IgD-negative memory B cell (primary cell): ENCODE data around the gene PLPPR1. TPM values are rescaled to one million over a fixed set of nuclear protein-coding genes. Genes with fewer than 3 reads are reported as not detected.

Source experiments
- H3K27ac Mint-ChIP-seq, 3 donors: one replicate each; pipeline ENCODE4 v1.8.0; 2020 to 2022; ENCODE audit warnings: mild to moderate bottlenecking in 3 of 3, mixed read lengths in 3 of 3, moderate library complexity in 1 of 3
- H3K27me3 Mint-ChIP-seq: one replicate; pipeline ENCODE4 v1.8.0; 2021; ENCODE audit warnings: mixed read lengths
- H3K36me3 Mint-ChIP-seq: one replicate; pipeline ENCODE4 v1.8.0; 2020; ENCODE audit warnings: mild to moderate bottlenecking, mixed read lengths
- H3K4me1 Mint-ChIP-seq, 3 donors: one replicate each; pipeline ENCODE4 v1.8.0; 2020 to 2022; ENCODE audit warnings: mixed read lengths in 3 of 3, mild to moderate bottlenecking in 1 of 3
- H3K4me3 Mint-ChIP-seq, 4 donors: one replicate each; pipeline ENCODE4 v1.8.0; 2020 to 2022; ENCODE audit warnings: mild to moderate bottlenecking in 4 of 4, mixed read lengths in 4 of 4, moderate library complexity in 3 of 4
- H3K9me3 Mint-ChIP-seq, 3 donors: one replicate each; pipeline ENCODE4 v1.8.0; 2020 to 2021; ENCODE audit warnings: mixed read lengths in 3 of 3, mild to moderate bottlenecking in 1 of 3
- polyA plus RNA-seq: library from polyadenylated mRNA; unstranded; fragments of 300-500 nt; fragmentation: Illumina TruSeq; gene quantifications from one replicate; pipeline ENCODE4 v1.2.3, GENCODE V29; 2021

PLPPR1 gene
- polyA plus RNA-seq = not detected

DNA sequence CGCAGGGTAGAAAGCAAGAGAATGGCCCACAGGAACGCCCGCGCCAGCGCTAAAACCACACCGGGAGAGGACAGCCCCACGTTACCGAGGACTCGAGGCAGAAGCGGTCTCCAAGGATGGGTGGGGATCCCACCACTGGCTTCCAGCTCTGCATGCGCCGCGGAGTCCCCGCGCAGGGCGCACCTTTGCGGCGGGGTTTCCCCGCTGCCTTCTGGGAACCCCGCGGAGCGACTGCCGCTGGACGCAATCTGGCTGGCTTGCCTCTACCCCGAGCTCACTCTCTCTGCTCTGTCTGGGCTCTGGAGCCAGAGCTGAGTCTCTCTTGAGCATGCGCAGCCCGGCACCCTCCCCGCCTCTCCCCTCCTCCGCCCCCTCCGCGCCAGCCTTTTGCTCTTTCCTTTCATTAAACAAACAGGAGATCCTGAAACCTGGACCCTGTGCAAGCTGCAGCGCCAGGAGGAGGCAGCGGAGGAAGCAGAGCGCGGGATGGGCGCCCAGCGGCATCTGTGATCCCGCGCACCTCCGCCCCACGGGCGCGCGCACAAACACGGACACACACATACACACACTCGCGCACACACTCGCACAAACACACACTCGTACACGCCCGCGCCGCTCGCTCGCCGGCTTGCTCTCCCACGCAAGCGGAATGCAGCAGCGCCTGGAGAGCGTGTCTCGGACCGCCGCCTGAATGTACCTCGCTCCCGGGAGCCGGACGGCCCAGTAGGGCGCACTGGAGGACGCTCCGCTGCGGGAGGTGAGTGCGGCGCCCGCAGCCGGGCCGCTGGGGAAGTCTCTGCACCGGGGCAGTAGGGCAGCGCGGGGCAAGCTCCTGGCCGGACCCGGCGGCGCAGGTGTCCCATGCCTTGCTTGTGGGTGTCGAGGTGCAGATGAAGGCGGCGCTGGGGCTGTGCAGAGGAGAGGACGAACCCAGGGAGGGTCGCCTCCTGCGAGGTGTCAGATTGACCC lies at the start of gene PLPPR1:
PLPPR1 (plus strand) TSS at position 382 of the 969 bp plus-strand sequence.
- Mint-ChIP-seq H3K27ac (no peak within 1 kb of the TSS), H3K4me1 (peaks cover 0 to 1% (median 0%) of the 10 kb centered on the region in 3 donors), H3K27me3 (peaks cover 27% of the 10 kb centered on the region), H3K36me3 (peaks cover 2% of the 10 kb centered on the region), H3K9me3 (peaks cover 0 to 4% (median 0%) of the 10 kb centered on the region in 3 donors), H3K4me3 (peak within 1 kb of the TSS in 2 of 4 donors; percentile 55 to 68)

DNA sequence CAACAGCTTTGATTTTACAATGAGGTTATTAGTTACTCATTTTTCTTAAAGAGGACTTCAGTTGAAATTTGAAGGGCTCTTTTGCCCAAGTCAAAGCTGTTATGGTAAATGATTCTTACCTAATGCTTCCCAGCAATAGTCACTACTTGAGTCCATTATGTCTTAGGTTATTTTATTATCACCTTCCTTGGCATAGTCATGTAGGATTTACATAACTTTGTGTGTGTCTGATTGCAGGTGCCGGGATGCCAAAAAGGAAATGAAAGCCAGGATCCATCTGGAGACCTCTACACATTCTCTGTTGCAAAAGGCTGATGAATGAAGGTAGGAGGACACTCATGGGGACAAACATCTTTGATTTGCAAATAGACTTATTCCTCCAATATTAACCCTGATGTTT lies 38.8 kb upstream of the PLPPR1 start:
- Mint-ChIP-seq H3K27me3 (no peaks in the 10 kb centered on the region), H3K4me1 (no peaks in the 10 kb centered on the region), H3K9me3 (no peaks in the 10 kb centered on the region), H3K4me3 (no peak overlapping the region), H3K36me3 (no peaks in the 10 kb centered on the region), H3K27ac (no peak overlapping the region)

DNA sequence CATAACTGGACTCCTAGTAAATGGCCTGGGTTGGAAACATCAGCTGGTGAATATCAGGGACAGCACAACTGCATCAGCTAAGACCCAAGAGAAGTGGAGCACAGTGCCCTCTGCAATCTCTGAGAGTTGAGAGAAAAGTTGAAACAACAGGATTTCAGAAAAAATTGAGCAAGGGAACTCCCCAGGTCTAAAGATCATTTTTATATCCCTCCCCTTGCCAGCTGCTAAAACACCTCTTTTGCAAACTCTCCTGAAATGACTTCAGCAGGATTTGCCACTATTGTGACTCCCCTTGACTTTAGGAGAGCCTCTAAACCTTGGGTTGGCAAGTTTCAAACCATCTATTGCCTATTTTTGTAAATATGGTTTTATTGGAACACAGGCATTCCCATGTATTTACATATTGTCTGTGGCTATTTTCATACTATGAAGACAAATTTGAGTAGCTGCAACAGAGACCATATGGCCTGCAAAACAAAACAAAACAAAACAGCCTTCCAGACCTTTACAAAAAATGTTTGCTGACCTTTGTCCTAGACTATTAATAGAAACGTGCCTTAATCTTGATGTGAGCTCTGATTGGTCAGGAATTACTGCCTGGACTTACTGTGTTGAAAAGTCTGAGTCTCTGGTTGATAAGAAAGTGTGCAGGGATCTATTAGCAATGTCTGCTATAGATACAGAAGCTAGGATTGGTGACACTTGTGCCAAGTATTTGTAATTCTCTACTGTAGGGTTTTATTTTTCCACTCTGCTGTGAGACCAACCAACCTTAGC lies 37.7 kb upstream of the PLPPR1 start:
- Mint-ChIP-seq H3K27me3 (no peaks in the 10 kb centered on the region), H3K9me3 (no peaks in the 10 kb centered on the region), H3K4me1 (no peaks in the 10 kb centered on the region), H3K4me3 (no peak overlapping the region), H3K27ac (no peak overlapping the region), H3K36me3 (no peaks in the 10 kb centered on the region)

DNA sequence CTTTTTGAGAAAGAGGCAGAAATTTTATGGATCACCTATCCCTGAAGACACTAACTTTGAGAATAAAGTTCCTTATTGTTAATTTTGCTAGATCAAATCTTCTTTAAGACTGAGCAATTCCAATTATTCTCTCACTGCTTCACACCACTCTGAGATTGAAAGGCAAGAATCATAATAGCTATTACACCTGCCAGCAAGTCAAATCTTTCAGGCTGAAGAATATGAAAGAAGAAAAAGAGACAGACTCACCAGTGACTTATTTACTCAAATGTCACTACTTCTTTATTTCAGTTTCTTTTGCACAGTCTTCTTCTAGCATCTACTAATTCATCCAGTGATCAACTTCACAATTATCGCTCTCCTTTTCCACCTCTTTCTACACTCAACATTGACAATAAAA lies 35.9 kb upstream of the PLPPR1 start:
- Mint-ChIP-seq H3K9me3 (no peaks in the 10 kb centered on the region), H3K4me3 (no peak overlapping the region), H3K4me1 (no peaks in the 10 kb centered on the region), H3K27ac (no peak overlapping the region), H3K27me3 (no peaks in the 10 kb centered on the region), H3K36me3 (no peaks in the 10 kb centered on the region)

DNA sequence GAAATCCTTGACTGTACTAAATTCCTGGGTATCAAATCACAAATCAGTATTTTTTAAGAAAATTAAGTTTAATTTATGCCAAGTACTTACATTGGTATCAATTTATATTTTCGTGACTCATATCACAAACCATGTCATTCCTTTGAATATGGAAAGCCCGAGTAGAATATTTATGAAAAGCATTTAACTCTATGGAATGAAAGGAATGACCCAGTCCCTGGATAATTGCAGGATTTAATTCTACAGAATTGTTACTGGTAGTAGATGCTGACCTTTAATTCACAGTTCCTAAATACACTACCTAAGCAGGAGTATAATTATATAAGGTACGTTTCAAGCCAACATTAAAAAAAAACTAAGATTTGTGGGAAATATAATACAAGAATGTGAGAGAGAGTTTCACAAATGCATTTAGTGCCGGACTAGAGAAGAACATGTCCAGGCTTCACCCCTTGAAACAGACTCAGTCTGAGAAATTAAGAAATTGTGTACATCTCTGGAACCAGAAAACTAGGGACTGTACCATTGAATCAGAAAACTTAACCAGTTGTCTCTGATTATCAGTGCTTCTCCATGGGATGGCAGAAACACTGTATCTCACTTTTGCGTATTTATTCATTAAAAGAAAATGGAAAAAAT lies 28.5 kb upstream of the PLPPR1 start:
- H3K36me3 Mint-ChIP-seq = no peaks in the 10 kb centered on the region
- H3K27me3 Mint-ChIP-seq = no peaks in the 10 kb centered on the region
- peaks cover 0 to 6% (median 0%) of the 10 kb centered on the region in 3 donors for H3K9me3 Mint-ChIP-seq
- H3K27ac Mint-ChIP-seq = no peak overlapping the region
- H3K4me3 Mint-ChIP-seq = no peak overlapping the region
- H3K4me1 Mint-ChIP-seq = no peaks in the 10 kb centered on the region

DNA sequence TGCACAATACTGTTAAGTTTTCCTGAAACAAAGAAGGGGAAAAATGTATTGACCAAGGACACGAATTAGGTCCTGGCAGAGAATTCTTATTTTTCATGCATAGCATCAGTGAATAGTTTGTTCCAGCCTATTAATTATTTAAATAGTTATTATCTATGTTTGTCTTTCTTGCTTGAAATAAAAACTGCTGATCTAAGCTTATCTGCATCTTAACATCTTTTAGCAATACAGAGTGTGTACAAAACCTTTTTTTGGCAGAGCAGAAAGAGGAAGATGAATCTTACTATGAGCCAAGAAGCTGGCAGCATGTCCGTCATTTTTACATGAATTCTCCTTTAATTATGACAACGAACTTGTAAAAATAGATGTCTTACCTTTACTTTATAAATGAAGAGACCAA lies 23.3 kb upstream of the PLPPR1 start:
- no peak overlapping the region for H3K27ac Mint-ChIP-seq
- no peaks in the 10 kb centered on the region for H3K4me1 Mint-ChIP-seq
- no peak overlapping the region for H3K4me3 Mint-ChIP-seq
- no peaks in the 10 kb centered on the region for H3K36me3 Mint-ChIP-seq
- H3K9me3 Mint-ChIP-seq = peaks cover 0 to 10% (median 6%) of the 10 kb centered on the region in 3 donors
- no peaks in the 10 kb centered on the region for H3K27me3 Mint-ChIP-seq

DNA sequence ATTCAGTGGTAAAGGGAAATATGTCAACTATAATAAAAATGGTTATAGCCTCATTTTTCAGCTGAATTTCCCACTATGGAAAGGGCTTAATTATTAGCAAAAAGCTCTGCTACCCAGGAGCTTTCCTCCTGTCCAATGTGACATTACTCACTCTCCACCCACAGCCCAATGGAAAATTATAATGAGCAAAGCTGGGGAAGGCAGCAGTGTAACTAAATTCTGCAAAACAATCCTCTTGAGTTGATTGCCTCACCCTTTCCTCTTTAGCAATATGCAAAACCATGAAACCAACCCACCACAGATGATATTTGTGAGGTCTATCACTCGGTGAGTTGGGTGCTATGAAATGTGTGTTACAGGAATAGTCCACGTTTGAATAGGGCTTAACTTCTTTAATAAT lies 14.0 kb upstream of the PLPPR1 start:
- no peaks in the 10 kb centered on the region for H3K27me3 Mint-ChIP-seq
- no peaks in the 10 kb centered on the region for H3K9me3 Mint-ChIP-seq
- H3K36me3 Mint-ChIP-seq = no peaks in the 10 kb centered on the region
- no peak overlapping the region for H3K4me3 Mint-ChIP-seq
- H3K4me1 Mint-ChIP-seq = no peaks in the 10 kb centered on the region
- H3K27ac Mint-ChIP-seq = no peak overlapping the region

DNA sequence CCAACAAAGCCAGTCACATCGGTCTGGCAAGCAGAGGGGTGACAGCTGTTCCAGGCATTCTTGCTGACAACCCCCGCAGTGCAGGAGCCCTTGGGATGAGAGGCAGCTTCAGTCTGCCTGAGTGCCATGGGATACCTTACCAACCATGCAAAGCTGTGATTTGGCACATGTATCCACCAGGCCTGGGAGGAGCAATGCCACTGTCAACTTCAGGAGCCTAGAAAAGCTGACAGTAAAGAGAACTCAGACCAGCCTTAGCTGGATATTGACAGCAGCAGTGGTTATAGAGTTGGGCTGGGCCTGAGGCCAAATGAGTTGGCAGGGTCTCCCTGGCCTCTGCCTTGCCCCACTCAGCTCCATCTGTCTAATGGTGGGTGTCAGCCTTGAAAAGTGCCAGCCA lies 10.1 kb upstream of the PLPPR1 start:
- Mint-ChIP-seq H3K27me3 (no peaks in the 10 kb centered on the region), H3K4me3 (peak overlapping the region in 1 of 4 donors; percentile 70), H3K4me1 (no peaks in the 10 kb centered on the region), H3K36me3 (no peaks in the 10 kb centered on the region), H3K9me3 (peaks cover 0 to 4% (median 0%) of the 10 kb centered on the region in 3 donors), H3K27ac (no peak overlapping the region)

DNA sequence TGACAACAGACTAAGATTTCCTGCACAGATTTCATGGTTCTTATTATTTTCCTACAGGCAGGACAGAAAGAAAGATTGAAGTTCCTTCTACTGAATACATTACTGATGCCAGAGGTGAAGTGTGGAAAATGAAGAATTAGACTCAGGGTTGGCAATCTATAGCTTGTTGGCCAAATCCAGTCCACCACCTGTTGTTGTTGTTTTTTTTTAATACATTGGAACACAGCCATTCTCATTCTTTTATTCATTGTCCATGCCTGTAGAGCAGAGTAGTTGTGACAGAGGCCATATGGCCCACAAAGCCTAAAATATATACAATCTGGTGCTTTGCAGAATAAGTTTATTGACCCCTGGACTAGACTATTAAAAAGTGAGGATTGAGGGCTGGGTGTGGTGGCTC lies 5.8 kb upstream of the PLPPR1 start:
- Mint-ChIP-seq H3K36me3 (peaks cover 2% of the 10 kb centered on the region), H3K4me3 (no peak overlapping the region), H3K27ac (no peak overlapping the region), H3K27me3 (peaks cover 7% of the 10 kb centered on the region), H3K4me1 (peaks cover 0 to 1% (median 0%) of the 10 kb centered on the region in 3 donors), H3K9me3 (peaks cover 0 to 8% (median 0%) of the 10 kb centered on the region in 3 donors)

DNA sequence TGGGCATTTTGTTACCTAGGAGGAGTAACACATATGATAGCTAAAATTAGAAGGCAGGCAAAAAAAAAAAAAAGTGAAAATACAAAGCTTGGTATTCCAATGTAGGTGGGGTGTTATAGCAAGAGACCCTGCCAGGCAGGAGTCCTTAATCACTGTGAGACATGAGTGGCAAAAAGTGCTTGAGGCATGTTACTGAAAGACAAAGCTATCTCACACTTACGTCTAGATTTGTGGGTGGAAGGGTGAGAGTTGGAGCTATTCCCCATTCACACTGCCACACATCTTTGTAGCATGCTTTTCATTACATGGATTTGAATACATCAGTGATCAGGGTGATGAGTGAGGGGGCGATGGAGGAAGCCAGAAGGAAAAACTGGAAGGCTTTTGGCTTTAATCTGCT lies 2.6 kb upstream of the PLPPR1 start:
- H3K36me3 Mint-ChIP-seq = peaks cover 2% of the 10 kb centered on the region
- no peak overlapping the region for H3K4me3 Mint-ChIP-seq
- H3K27ac Mint-ChIP-seq = no peak overlapping the region
- H3K4me1 Mint-ChIP-seq = peaks cover 0 to 1% (median 0%) of the 10 kb centered on the region in 3 donors
- peaks cover 0 to 8% (median 0%) of the 10 kb centered on the region in 3 donors for H3K9me3 Mint-ChIP-seq
- peaks cover 23% of the 10 kb centered on the region for H3K27me3 Mint-ChIP-seq

DNA sequence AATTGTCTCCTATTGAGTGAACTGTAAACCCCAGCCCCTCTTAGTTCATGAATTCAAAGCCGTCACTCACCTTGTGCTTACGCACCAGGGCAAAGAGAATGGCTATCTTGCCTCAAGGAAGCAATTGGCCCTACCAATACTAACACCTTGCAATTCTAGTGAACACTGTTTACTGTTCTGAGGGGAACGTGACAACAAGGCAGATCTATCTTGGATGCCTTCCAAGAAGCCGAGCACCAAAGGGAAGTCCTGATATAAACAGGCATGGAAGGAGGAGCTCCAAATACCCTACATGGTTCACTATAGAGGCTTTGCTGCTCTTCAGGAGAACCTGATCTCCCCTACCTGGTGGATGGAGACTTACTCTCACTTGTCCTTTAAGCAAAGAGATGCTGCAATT lies 1.7 kb upstream of the PLPPR1 start:
- peaks cover 27% of the 10 kb centered on the region for H3K27me3 Mint-ChIP-seq

DNA sequence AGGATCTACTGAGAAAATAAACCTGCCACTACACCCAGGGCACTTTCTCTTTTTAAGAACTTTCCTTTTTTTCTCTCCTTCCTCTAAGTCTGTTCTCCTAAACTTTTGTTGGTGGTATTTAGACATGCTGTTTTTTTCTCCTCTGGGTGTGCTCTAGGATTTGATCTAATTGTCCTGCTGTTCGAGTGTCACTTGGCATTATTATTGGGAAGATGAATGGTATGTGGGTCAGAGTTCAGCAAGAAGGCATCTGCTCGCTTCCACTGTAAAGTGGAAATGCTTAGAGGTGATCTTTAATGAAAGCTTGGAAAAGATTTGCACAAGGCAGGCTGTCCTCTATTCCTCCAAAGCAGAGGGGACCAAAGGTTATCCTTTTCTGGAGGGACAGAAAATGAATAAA lies 1.3 kb upstream of the PLPPR1 start:
- H3K4me1 Mint-ChIP-seq = peaks cover 0 to 1% (median 0%) of the 10 kb centered on the region in 3 donors
- peaks cover 2% of the 10 kb centered on the region for H3K36me3 Mint-ChIP-seq
- no peak overlapping the region for H3K27ac Mint-ChIP-seq
- peaks cover 0 to 5% (median 0%) of the 10 kb centered on the region in 3 donors for H3K9me3 Mint-ChIP-seq
- peak overlapping the region in 1 of 4 donors; percentile 51 for H3K4me3 Mint-ChIP-seq
- H3K27me3 Mint-ChIP-seq = peaks cover 27% of the 10 kb centered on the region

More for the DNA sequence above, 1.7 kb upstream of the PLPPR1 start:
- Mint-ChIP-seq H3K4me1 (peaks cover 0 to 1% (median 0%) of the 10 kb centered on the region in 3 donors), H3K36me3 (peaks cover 2% of the 10 kb centered on the region), H3K4me3 (peak overlapping the region in 1 of 4 donors; percentile 17), H3K27ac (no peak overlapping the region), H3K9me3 (peaks cover 0 to 5% (median 0%) of the 10 kb centered on the region in 3 donors)

DNA sequence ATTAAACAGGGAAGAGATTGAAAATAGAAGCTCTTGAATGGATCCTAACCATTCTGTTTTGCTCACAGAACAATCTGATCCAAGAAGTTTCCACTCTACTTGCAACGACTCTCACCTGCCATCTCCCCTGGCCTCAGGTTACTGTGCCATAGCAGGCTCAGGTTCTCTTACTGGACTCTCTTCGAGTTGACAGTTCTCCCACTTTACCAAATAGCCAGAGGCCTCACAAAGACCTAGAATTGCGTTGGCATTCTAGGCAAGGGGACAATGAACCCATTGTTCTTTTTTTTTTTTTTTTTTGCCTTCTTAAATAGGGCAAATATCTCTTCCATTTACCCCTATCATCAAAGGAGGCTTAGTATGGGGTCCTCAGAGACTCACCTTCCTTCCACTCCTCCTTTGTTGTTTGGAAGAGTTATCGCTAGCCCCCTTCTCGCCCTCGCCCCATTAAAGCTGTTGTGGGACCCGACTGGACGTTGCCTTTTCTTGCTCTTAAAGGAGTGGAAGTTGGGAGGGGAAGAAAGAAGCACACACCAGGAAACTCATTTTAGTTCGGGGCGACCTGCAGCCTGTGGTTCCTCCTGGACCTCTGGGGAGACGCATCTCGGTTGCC lies 688 bp upstream of the PLPPR1 start:
- peaks cover 27% of the 10 kb centered on the region for H3K27me3 Mint-ChIP-seq

DNA sequence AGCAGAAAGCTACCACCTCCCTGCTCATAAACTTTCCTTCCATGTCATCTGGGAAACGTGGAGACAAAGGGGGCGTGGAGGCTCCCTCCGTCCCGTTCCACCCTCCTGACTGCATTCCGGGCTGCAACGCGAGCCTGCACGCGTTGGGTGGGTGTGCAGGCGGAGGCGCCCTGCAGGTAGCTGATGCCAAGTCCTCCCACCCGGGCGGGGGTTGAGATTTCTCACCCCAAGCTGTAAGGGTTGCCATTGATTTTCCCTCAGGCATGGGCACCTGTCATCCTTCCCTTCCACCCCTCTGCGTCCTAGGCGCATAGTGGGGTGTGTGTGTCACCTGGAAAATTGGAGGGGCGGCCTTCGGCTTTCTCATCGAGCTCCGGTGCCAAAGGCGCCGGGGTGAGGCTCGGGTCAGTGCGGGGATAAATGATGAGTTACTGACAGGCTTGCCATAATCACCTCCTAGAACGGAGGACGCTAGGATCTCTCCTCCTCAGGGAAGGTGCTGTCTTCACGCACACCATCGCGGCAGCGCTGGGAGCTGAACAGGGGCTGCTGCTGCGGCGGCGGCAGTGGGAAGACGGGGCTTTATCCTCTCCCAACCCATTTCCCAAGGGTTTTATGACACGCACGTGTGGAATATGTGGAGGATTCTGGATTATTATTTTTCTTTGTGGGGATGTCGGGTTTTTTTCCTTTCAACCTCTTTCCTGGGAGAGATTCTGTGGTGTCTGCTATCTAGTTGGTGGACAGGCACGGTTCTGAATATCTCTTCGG lies 973 bp downstream of the PLPPR1 start:
- no peak overlapping the region for H3K4me3 Mint-ChIP-seq
- H3K36me3 Mint-ChIP-seq = no peaks in the 10 kb centered on the region
- peaks cover 0 to 4% (median 0%) of the 10 kb centered on the region in 3 donors for H3K9me3 Mint-ChIP-seq
- peaks cover 27% of the 10 kb centered on the region for H3K27me3 Mint-ChIP-seq
- H3K27ac Mint-ChIP-seq = peak overlapping the region in 1 of 3 donors; percentile 33
- peaks cover 0 to 1% (median 0%) of the 10 kb centered on the region in 3 donors for H3K4me1 Mint-ChIP-seq

More for the DNA sequence above, 688 bp upstream of the PLPPR1 start:
- Mint-ChIP-seq H3K36me3 (peaks cover 2% of the 10 kb centered on the region), H3K4me1 (peaks cover 0 to 1% (median 0%) of the 10 kb centered on the region in 3 donors), H3K27ac (no peak overlapping the region), H3K9me3 (peaks cover 0 to 5% (median 0%) of the 10 kb centered on the region in 3 donors), H3K4me3 (no peak overlapping the region)
